PC-3 (cell line): ENCODE data around the gene DDT. TPM values are rescaled to one million over a fixed set of nuclear protein-coding genes. Genes with fewer than 3 reads are reported as not detected.
A peak's percentile ranks its signal among the peaks of the same experiment; 100 is the strongest.

Source experiments
- ATAC-seq: fragments of 200-7000 bp; cut with Tn5 transposase; 2 replicates; pipeline ENCODE4 v1.9.1; 2020; ENCODE audit warnings: mild to moderate bottlenecking, moderate library complexity
- BruUV-seq: library from RNA; stranded (reverse); fragments of 400-500 nt; replicated peaks from 2 replicates; lab custom pipeline; 2021; lab: Mats Ljungman, UMichigan
- CTCF ChIA-PET: fragments of 300-600 bp; sonication (Branson Sonifier 250); formaldehyde crosslinking; loops from one replicate; lab custom pipeline; 2022; ENCODE audit warnings: antibody characterized with exemption; lab: Charles Lee
- POLR2A ChIA-PET: fragments of 300-600 bp; sonication (Branson Sonifier 250); formaldehyde crosslinking; loops from one replicate; lab custom pipeline; 2022; ENCODE audit warnings: antibody characterized with exemption; ENCODE audit not compliant: unreplicated experiment; lab: Charles Lee
- DNase-seq: peaks from one replicate; pipeline ENCODE4 v3.0.0-alpha.2; 2015
- H2AFZ ChIP-seq: fragments of 300-600 bp; sonication (generic); 2 replicates; pipeline ENCODE4 v1.6.0; 2016; ENCODE audit warnings: antibody characterized with exemption, low read length
- H3F3A ChIP-seq: fragments of 300-600 bp; sonication (generic); one replicate; pipeline ENCODE4 v1.6.0; 2017; ENCODE audit warnings: antibody characterized with exemption, low read length, control low read depth, mild to moderate bottlenecking; ENCODE audit not compliant: unreplicated experiment
- H3K27ac ChIP-seq: fragments of 300-600 bp; sonication (generic); 2 replicates; pipeline ENCODE4 v1.5.1; 2016; ENCODE audit warnings: mild to moderate bottlenecking, low read length
- H3K27me3 ChIP-seq: fragments of 300-600 bp; sonication (generic); 2 replicates; pipeline ENCODE4 v1.6.1; 2016; ENCODE audit warnings: low read length, mixed read lengths
- H3K36me3 ChIP-seq: fragments of 300-600 bp; sonication (generic); 2 replicates; pipeline ENCODE4 v1.6.1; 2016; ENCODE audit warnings: low read depth, mixed run types, low read length, mixed read lengths
- H3K4me1 ChIP-seq: fragments of 300-600 bp; sonication (generic); 2 replicates; pipeline ENCODE4 v1.5.1; 2016; ENCODE audit warnings: low read length; ENCODE audit not compliant: insufficient read depth
- H3K4me2 ChIP-seq: fragments of 300-600 bp; sonication (generic); 2 replicates; pipeline ENCODE4 v1.6.0; 2016; ENCODE audit warnings: low read length
- H3K4me3 ChIP-seq: fragments of 300-600 bp; sonication (generic); 2 replicates; pipeline ENCODE4 v1.5.1; 2016; ENCODE audit warnings: mild to moderate bottlenecking, low read length, mixed read lengths
- H3K79me2 ChIP-seq: fragments of 300-600 bp; sonication (generic); 2 replicates; pipeline ENCODE4 v1.6.1; 2017; ENCODE audit warnings: low read length, mixed read lengths
- H3K9ac ChIP-seq: fragments of 300-600 bp; sonication (generic); 2 replicates; pipeline ENCODE4 v1.6.0; 2016; ENCODE audit warnings: mild to moderate bottlenecking, low read length
- H3K9me2 ChIP-seq: fragments of 300-600 bp; sonication (generic); replicated peaks from 2 replicates; pipeline ENCODE4 v1.6.1; 2016; ENCODE audit warnings: mixed run types, low read length, mixed read lengths
- H3K9me3 ChIP-seq: fragments of 300-600 bp; sonication (generic); 2 replicates; pipeline ENCODE4 v1.6.1; 2016; ENCODE audit warnings: low read length, mixed read lengths
- H4K20me1 ChIP-seq: fragments of 300-600 bp; sonication (generic); 2 replicates; pipeline ENCODE4 v1.6.1; 2016; ENCODE audit warnings: low read length, mixed read lengths
- EZH2 ChIP-seq: fragments of 300-600 bp; sonication (generic); IDR thresholded peaks from one replicate; pipeline ENCODE4 v1.6.1; 2017; ENCODE audit warnings: antibody characterized with exemption, mild to moderate bottlenecking, low read length; ENCODE audit not compliant: unreplicated experiment
- EZH2phosphoT487 ChIP-seq: fragments of 300-600 bp; sonication (generic); IDR thresholded peaks from 2 replicates; pipeline ENCODE4 v1.6.1; 2018; ENCODE audit warnings: mild to moderate bottlenecking, antibody characterized with exemption, low read length, borderline replicate concordance
- intact Hi-C: fragments of 100-400 bp; cut with micrococcal nuclease; formaldehyde crosslinking; loops from 2 replicates; pipeline ENCODE4 v1.9.0; 2023
- total RNA-seq: library from RNA; depleted of rRNA; stranded (reverse); fragments of >200 nt; gene quantifications from 2 replicates; pipeline ENCODE4 v1.2.3, GENCODE V29; 2014
- TF ChIP-seq, protein P1 (sequence below): fragments of 300-600 bp; sonication (generic); conservative IDR thresholded peaks from 2 replicates; pipeline ENCODE4 v1.5.1; 2017; ENCODE audit warnings: antibody characterized with exemption, low read depth, mild to moderate bottlenecking, low read length

The DDT gene
- total RNA-seq, 1 experiment from 2014 or later, result 203 TPM

DNA sequence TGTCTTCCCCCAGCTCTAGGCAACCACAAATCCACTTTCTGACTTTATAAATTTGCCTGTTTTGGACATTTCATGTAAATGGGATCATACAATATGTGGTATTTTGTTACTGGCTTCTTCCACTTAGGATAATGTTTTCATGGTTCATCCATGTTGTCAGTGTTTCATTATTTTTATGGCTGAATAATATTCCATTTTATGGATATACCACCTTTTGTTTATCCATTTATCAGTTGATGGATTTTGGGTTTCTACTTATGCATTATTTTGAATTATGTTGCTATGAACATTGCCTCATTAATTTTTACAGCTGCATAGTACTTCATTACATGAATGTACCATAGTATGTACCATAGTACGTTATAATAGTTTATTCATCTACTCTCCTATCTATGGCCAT, 41.9 kb upstream of the DDT start:
- Histone ChIP-seq H3K36me3 (no peaks in the 10 kb centered on the region), H2AFZ (no peak overlapping the region), H3K9me3 (no peaks in the 10 kb centered on the region), H3K9ac (no peak overlapping the region), H4K20me1 (no peaks in the 10 kb centered on the region), H3F3A (no peaks in the 10 kb centered on the region), H3K4me1 (no peaks in the 10 kb centered on the region), H3K27ac (no peak overlapping the region), H3K9me2 (no peaks in the 10 kb centered on the region), H3K79me2 (peaks cover 69% of the 10 kb centered on the region), H3K4me2 (no peak overlapping the region), H3K27me3 (no peaks in the 10 kb centered on the region), H3K4me3 (no peak overlapping the region)
- no peak for ATAC-seq
- POLR2A ChIA-PET, result no interaction called here
- CTCF ChIA-PET, result no interaction called here
- intact Hi-C loops, result no loop called here
- no peak for DNase-seq
- TF ChIP-seq EZH2, result no peak
- TF ChIP-seq EZH2phosphoT487, result no peak
- TF ChIP-seq, protein P1, sequence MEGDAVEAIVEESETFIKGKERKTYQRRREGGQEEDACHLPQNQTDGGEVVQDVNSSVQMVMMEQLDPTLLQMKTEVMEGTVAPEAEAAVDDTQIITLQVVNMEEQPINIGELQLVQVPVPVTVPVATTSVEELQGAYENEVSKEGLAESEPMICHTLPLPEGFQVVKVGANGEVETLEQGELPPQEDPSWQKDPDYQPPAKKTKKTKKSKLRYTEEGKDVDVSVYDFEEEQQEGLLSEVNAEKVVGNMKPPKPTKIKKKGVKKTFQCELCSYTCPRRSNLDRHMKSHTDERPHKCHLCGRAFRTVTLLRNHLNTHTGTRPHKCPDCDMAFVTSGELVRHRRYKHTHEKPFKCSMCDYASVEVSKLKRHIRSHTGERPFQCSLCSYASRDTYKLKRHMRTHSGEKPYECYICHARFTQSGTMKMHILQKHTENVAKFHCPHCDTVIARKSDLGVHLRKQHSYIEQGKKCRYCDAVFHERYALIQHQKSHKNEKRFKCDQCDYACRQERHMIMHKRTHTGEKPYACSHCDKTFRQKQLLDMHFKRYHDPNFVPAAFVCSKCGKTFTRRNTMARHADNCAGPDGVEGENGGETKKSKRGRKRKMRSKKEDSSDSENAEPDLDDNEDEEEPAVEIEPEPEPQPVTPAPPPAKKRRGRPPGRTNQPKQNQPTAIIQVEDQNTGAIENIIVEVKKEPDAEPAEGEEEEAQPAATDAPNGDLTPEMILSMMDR, result no peak
- no TSS peak for BruUV-seq

DNA sequence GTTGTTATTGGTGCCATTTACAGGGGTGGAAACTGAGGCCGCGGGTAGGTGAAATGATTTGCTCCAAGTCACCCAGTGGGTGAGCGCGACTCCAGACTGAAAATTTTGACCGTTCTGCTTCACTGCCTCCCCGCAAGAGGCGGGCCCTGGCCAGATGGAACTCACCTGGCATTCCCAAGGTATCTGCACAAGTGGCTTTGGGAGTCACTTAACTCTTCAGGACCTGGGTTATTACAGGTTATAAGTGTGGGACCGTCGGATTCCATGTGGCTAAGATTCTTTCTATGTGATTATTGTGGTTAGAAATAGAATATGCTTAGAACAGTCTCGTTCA, 37.5 kb upstream of the DDT start:
- no peaks in the 10 kb centered on the region for H3K9me2 ChIP-seq
- POLR2A ChIA-PET, result no interaction called here
- peak overlapping the region; percentile 95 for H3K4me2 ChIP-seq
- intact Hi-C loops, result no loop called here
- H3K9me3 ChIP-seq, result no peaks in the 10 kb centered on the region
- peak overlapping the region; percentile 98 for H3K4me3 ChIP-seq
- TF ChIP-seq EZH2phosphoT487, result no peak
- TF ChIP-seq EZH2, result no peak
- TF ChIP-seq, protein P1, result no peak
- CTCF ChIA-PET, result no interaction called here
- peak overlapping the region; percentile 79 for H3K9ac ChIP-seq
- H3K79me2 ChIP-seq, result peaks cover 49% of the 10 kb centered on the region
- no peaks in the 10 kb centered on the region for H3K27me3 ChIP-seq
- peak overlapping the region; percentile 95 for H2AFZ ChIP-seq
- H3F3A ChIP-seq, result no peaks in the 10 kb centered on the region
- no peaks in the 10 kb centered on the region for H3K36me3 ChIP-seq
- DNase-seq (peak; percentile 10), ATAC-seq (peak; percentile 18)
- no peaks in the 10 kb centered on the region for H4K20me1 ChIP-seq
- H3K27ac ChIP-seq, result peak overlapping the region; percentile 30; the same call in 1 of the 2 replicates
- no peaks in the 10 kb centered on the region for H3K4me1 ChIP-seq
- no TSS peak for BruUV-seq

DNA sequence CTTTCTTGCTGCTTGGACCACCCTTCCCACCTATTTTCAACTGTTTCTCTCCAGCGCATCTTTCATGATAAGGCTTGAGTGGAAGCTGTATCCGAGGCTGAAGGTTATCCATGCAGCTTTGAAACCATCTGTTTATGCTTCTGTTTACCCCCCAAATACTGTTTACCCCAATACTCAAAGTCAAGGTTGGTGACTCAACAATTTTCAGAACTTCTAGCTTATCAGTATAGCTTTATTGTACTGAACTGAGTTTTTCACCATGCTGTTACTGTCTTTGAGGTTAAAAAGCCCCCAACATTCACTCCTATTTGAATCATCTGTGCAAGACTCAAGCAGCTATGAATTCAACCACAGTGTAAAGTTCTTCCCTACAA, 35.8 kb upstream of the DDT start:
- Histone ChIP-seq H3F3A (no peaks in the 10 kb centered on the region), H3K27ac (no peak overlapping the region), H2AFZ (no peak overlapping the region), H3K36me3 (no peaks in the 10 kb centered on the region), H3K79me2 (peaks cover 37% of the 10 kb centered on the region), H3K4me1 (no peaks in the 10 kb centered on the region), H3K9me3 (no peaks in the 10 kb centered on the region), H3K4me2 (no peak overlapping the region), H4K20me1 (no peaks in the 10 kb centered on the region), H3K4me3 (no peak overlapping the region), H3K27me3 (no peaks in the 10 kb centered on the region), H3K9me2 (no peaks in the 10 kb centered on the region), H3K9ac (no peak overlapping the region)
- no TSS peak for BruUV-seq
- CTCF ChIA-PET, result no interaction called here
- ATAC-seq (no peak), DNase-seq (no peak)
- intact Hi-C loops, result no loop called here
- POLR2A ChIA-PET, result no interaction called here
- TF ChIP-seq, protein P1, result no peak
- TF ChIP-seq EZH2phosphoT487 (no peak), EZH2 (no peak)
